ENCODE data around the gene LFNG.

Gene LFNG

GRCh38 chr7:2484868-2485267, 34.7 kb upstream of the LFNG start:
- DNase-seq (ENCODE audit: low read depth): no peak

GRCh38 chr7:2487586-2488271, 31.8 kb upstream of the LFNG start:
- DNase-seq (ENCODE audit: low read depth): no peak

DNA sequence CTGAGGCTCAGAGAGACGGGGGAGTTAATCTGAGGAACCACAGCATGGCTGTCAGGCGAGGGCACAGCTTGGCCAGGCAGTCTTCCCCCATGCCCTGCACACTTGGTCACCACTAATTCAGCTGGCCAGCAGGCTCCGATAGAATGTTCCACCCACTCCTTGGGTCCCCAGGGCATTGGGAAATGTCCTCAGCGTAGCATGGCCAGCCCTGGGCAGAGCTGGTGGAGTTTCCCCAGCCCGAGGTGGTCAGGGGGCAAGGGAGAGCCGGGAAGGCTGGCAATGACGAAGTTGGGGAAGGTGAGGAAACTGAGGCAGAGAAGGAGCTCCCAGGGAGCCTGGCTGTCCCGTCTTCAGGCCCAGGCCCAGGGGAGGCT, 31.3 kb upstream of the LFNG start:
- no peak for DNase-seq (ENCODE audit: low read depth)

- DNase-seq (ENCODE audit: low read depth): no peak
These were observed 30.9 kb upstream of the LFNG start for GRCh38 chr7:2488681-2489080.

DNA sequence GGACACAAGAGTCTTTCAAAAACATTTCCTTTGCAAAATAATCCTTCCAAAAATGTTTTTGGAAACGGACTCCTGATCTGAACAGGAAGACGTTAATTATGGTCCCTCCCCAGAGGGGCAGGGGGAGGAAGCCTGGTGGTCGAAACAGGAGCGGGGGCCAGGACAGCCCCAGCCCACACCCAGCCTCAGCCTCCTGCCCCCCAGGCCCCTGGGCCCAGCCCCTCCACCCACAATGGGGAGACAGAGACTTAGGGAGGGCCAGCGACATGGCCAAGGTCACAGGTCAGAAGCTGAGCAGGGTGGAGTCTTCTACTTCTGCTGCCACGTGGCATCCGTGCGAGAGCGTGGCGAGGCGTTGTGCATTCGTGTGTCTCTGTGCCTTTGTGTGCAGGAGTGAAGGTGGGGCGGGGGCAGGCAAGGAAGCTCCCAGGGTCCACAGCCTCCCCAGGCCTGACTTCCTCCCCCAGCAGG, 29.4 kb upstream of the LFNG start:
- no peak for DNase-seq (ENCODE audit: low read depth)

- DNase-seq (ENCODE audit: low read depth): no peak
These were observed 27.5 kb upstream of the LFNG start for GRCh38 chr7:2492038-2492437.

GRCh38 chr7:2493205-2494164, 26.1 kb upstream of the LFNG start:
- no peak for DNase-seq (ENCODE audit: low read depth)

DNA sequence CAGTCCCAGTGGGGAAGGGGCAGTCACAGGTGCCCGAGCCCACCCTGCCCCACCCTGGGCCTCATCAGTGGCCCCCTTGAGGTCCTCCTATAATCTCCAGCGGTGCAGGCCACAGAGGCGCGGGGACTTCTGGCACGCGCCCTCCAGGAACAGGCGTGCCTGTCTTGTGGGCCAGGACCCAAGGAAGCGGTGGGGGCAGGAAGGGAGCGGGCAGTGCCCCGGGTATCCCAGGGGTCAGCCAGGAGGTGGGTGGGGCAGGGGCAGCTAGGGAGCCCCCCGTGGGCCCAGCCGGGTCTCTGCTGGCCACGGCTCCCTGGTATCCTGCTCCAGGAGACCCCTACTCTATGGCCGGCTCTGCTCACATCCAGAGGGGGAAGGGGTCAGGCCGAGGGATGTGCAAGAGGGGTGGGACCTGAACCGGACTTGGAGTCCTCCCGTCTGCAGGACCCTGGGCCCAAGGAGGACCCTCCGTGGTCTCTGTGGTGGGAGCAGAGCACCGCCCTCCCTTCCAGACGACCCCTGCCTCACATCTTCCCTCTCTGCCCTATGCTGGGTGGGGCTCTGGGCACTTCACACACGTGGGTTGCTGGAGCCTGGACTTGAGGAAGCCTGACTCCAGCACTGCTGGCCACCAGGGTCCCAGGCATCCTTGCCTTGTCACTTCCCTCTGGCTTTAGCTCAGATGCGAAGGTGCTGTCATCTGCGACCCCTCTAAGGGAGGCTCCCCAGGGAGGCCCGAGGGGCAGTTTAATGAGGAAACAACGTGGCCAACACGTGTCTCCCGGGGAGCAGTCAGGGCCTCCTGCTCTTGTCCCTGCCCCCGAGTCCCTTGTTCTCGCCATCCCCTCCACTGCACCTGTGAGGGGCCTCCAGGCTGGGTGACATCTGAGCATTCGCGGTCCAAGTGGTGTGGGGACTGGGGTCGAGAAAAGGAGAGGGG, 25.1 kb upstream of the LFNG start:
- DNase-seq (ENCODE audit: low read depth): no peak

GRCh38 chr7:2495418-2496299, 23.9 kb upstream of the LFNG start:
- DNase-seq (ENCODE audit: low read depth): no peak

DNA sequence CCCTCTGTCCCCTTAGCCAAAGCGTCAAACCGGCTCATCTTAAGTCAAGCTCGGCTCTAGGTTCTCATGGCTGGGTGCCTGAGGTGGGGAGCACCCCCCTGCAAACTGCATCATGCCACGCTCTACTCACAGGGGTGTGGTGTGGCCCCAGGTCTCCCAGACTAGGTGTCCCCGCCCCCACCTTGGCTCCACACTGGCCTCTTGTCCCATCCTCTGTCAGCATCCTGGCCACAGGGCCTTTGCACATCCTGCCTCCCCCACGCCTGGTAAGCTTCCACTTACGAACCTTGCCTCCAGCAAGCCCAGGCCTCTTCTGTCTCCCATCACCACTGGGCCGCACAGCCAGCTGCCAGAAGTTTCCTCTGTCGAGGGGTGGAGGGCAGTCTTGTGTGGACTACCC, 23.2 kb upstream of the LFNG start:
- no peak for DNase-seq (ENCODE audit: low read depth)

- DNase-seq (ENCODE audit: low read depth): no peak
These were observed 22.5 kb upstream of the LFNG start for GRCh38 chr7:2497065-2497464.

- no peak for DNase-seq (ENCODE audit: low read depth)
These were observed 21.9 kb upstream of the LFNG start for GRCh38 chr7:2497500-2498336.

- DNase-seq (ENCODE audit: low read depth): no peak
These were observed 20.9 kb upstream of the LFNG start for GRCh38 chr7:2498708-2499107.

GRCh38 chr7:2499181-2499580, 20.4 kb upstream of the LFNG start:
- DNase-seq (ENCODE audit: low read depth): no peak

- no peak for DNase-seq (ENCODE audit: low read depth)
These were observed 19.7 kb upstream of the LFNG start for GRCh38 chr7:2499719-2500430.

DNA sequence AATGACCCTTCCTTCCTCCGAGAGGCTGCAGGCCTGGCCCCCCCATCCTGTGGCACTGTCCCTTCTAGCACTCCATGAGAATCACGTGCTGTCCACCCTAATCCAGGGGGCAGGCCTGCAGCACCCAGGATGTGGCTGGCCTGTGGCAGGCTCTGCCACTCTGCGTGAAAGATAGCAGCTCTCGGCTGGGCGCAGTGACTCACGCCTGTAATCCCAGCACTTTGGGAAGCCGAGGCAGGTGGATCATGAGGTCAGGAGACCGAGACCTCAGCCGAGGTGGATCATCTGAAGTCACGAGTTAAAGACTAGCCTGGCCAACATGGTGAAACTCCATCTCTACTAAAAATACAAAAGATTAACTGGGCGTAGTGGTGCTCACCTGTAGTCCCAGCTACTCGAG, 18.9 kb upstream of the LFNG start:
- DNase-seq (ENCODE audit: low read depth): no peak

- DNase-seq (ENCODE audit: low read depth): no peak
These were observed 17.5 kb upstream of the LFNG start for GRCh38 chr7:2501947-2502646.

- DNase-seq (ENCODE audit: low read depth): no peak
These were observed 17.0 kb upstream of the LFNG start for GRCh38 chr7:2502647-2502966.
